Type B pancreatic cell (in vitro differentiated cells): ENCODE results near the gene SS18L1. TPM values are rescaled to one million over a fixed set of nuclear protein-coding genes. Genes with fewer than 3 reads are reported as not detected.

Experiments used
- DNase-seq: peaks from one replicate; pipeline ENCODE4 v3.0.0; 2021; ENCODE audit warnings: mixed read lengths; ENCODE audit not compliant: unreplicated experiment; ENCODE audit errors: extremely low spot score
- H3K27ac Mint-ChIP-seq: 2 replicates; pipeline ENCODE4 v1.8.0; 2021; ENCODE audit warnings: mild to moderate bottlenecking, mixed read lengths
- H3K27me3 Mint-ChIP-seq: 2 replicates; pipeline ENCODE4 v1.8.0; 2021; ENCODE audit warnings: mixed read lengths
- H3K36me3 Mint-ChIP-seq: 2 replicates; pipeline ENCODE4 v1.8.0; 2021; ENCODE audit warnings: mixed read lengths
- H3K4me1 Mint-ChIP-seq: one replicate; pipeline ENCODE4 v1.8.0; 2021; ENCODE audit warnings: mixed read lengths; ENCODE audit not compliant: unreplicated experiment
- H3K4me3 Mint-ChIP-seq: 2 replicates; pipeline ENCODE4 v1.8.0; 2021; ENCODE audit warnings: mild to moderate bottlenecking, mixed read lengths
- H3K9me3 Mint-ChIP-seq: 2 replicates; pipeline ENCODE4 v1.8.0; 2021; ENCODE audit warnings: mixed read lengths
- total RNA-seq: library from RNA; stranded (reverse); gene quantifications from 2 replicates; pipeline ENCODE4 v1.2.1, GENCODE V29; 2021; ENCODE audit warnings: low replicate concordance
- TF ChIP-seq, protein P1 (sequence below): fragments of 200-600 bp; sonication (generic); conservative IDR thresholded peaks from 2 replicates; pipeline ENCODE4 v1.5.0; 2021; ENCODE audit warnings: antibody characterized with exemption, mild to moderate bottlenecking

Gene SS18L1
- total RNA-seq, 1 donor from 2014 or later: 25.5 TPM

DNA sequence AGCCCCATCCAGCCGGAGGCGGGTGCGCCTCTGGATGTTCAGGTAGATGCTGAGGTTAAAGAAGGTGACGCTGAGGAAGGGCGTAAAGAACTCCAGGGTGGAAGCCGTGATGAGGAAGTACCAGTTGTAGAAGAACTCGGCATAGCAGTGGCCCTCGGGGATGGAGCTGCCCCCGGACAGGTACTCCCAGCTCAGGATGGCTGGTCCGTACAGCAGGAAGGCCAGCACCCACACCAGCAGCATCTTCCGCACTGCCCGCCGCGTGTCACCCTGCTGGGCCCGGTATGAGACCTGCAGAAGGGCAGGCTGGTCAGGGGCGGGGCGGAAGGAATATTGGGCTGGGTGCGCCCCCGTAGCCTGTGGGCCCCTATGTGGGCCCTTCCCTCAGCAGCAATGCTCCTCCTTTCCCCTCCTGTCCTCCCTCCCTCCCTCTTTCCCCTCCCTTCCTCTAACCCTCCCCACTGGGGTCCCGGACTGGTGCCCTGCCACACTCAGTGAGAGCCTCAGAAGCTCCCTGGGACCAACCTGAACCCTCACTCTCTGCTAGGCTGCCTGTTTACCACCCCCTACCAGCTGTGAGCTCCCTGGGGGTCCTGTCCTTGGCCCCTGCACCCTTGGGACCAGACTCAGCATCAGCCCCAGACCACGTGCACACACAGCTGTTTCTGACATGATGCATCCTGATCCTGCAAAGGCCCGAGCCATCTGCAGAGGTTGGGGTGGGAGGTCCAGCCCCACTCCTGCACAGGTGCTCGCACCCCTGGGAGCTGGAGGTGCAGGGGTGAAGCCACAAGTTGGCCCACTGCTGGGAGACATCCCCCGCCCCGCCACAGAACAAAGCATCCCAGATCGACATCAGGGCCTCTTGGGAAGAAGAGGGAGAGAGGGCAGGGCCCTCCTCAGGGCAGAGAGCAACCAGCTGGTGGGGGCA lies 73.3 kb downstream of the SS18L1 start:
- Mint-ChIP-seq H3K27me3 (peaks cover 61% of the 10 kb centered on the region), H3K9me3 (no peaks in the 10 kb centered on the region), H3K36me3 (no peaks in the 10 kb centered on the region), H3K4me3 (no peak overlapping the region), H3K4me1 (peaks cover 4% of the 10 kb centered on the region), H3K27ac (no peak overlapping the region)
- no peak for DNase-seq
- TF ChIP-seq, protein P1, sequence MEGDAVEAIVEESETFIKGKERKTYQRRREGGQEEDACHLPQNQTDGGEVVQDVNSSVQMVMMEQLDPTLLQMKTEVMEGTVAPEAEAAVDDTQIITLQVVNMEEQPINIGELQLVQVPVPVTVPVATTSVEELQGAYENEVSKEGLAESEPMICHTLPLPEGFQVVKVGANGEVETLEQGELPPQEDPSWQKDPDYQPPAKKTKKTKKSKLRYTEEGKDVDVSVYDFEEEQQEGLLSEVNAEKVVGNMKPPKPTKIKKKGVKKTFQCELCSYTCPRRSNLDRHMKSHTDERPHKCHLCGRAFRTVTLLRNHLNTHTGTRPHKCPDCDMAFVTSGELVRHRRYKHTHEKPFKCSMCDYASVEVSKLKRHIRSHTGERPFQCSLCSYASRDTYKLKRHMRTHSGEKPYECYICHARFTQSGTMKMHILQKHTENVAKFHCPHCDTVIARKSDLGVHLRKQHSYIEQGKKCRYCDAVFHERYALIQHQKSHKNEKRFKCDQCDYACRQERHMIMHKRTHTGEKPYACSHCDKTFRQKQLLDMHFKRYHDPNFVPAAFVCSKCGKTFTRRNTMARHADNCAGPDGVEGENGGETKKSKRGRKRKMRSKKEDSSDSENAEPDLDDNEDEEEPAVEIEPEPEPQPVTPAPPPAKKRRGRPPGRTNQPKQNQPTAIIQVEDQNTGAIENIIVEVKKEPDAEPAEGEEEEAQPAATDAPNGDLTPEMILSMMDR: no peak

GRCh38 chr20:62217913-62218773 lies 74.6 kb downstream of the SS18L1 start:
- DNase-seq: no peak
- TF ChIP-seq, protein P1: no peak
- Mint-ChIP-seq H3K27ac (no peak overlapping the region), H3K4me3 (peak overlapping the region; percentile 28), H3K27me3 (peaks cover 70% of the 10 kb centered on the region), H3K36me3 (no peaks in the 10 kb centered on the region), H3K4me1 (no peaks in the 10 kb centered on the region), H3K9me3 (no peaks in the 10 kb centered on the region)

DNA sequence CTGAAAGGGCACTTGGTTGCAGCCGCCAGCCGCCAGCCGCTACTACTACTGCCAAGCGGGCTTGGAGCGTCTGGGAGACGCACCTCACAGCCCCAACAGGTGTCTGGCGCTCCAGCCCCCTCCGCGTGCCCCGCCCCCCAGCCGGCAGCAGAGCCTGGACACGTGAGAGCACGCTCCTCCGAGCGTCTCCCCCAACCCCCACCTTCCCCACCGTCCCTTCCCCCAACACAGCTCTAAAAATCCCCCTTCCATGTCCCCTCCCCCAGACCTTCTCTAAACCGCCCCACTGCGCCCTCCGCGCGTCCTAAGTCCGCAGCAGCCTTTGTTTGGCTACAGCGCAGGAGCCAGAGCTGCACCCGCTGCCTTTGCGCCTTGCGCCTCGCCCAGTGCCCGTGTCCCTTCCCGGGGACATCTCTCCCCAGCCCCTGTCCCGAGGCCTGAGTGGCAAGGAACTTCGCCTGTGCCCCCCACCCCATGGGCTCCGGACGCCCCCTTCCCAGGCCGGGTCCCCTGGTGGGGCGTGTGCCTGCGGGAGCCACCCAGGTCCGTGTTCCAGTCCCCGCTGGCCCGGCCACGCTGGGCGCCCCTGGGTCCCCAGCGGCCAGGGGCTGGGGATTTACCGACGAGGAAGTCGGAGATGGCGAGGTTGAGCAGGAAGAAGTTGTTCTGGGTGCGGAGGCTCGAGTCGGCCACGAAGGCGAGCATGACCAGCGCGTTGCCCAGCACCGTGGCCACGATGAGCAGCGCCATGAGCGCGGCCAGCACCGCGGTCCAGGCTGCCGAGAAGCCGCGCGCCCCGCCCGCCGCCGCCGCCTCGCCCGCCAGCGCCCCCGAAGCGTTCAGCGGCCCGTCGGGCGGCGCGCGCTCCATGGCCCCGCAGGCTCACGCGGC lies 75.8 kb downstream of the SS18L1 start:
- Mint-ChIP-seq H3K27me3 (peaks cover 73% of the 10 kb centered on the region), H3K36me3 (no peaks in the 10 kb centered on the region), H3K4me1 (no peaks in the 10 kb centered on the region), H3K4me3 (peak overlapping the region; percentile 58), H3K27ac (no peak overlapping the region), H3K9me3 (no peaks in the 10 kb centered on the region)
- TF ChIP-seq, protein P1: no peak
- no peak for DNase-seq

DNA sequence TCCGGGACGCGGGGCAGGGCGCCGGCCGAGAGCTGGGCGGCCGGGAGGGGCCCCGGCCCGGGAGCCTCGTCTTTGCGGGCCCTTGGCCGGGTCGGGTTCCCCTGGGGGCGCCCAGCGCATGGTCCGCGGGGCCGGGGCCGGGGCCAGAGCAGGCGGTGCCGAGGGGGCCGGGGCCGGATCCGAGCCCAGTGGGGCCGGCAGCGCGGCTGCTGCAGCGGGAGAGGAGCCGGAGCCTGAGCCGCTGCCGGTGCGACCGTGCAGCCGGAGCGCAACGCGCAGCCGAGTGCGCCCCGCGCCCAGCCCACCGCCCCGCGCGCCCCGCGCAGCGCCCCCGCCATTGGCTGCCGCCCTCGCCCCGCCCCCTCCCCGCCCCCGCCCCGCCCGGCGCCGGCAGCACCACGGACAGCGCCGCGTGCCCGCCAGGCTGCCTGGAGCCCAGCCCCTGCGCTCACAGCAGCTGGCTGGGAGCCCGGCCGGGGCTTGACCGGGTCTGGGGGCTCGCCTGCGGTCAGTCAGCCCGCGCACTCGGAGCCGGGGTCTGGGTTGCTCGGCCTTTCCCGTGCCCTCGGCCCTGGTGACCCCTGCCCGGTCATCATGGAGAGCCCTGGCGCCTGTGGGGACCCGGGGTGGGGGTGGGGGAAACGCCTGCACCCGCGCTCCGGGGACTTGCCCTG lies 76.6 kb downstream of the SS18L1 start, which contains the start of gene HRH3:
HRH3 (minus strand) TSS at position 287 of the 674 bp plus-strand sequence. CDS start 308 bp downstream, outside the sequence.
- H3K9me3 Mint-ChIP-seq: no peaks in the 10 kb centered on the region

More for the DNA sequence above, 76.6 kb downstream of the SS18L1 start, which contains the start of gene HRH3:
- Mint-ChIP-seq H3K4me1 (no peaks in the 10 kb centered on the region), H3K4me3 (peak within 1 kb of the TSS; percentile 64), H3K36me3 (no peaks in the 10 kb centered on the region), H3K27ac (no peak within 1 kb of the TSS), H3K27me3 (peaks cover 74% of the 10 kb centered on the region)
- DNase-seq: no peak
- TF ChIP-seq, protein P1: no peak
